ENCODE results near the gene MRPL19.

The MRPL19 gene

GRCh38 chr2:75614162-75614651, 32.4 kb upstream of the MRPL19 start:
- no peaks in the 10 kb centered on the region for H3K36me3 ChIP-seq (ENCODE audit: control insufficient read depth, insufficient read depth, low read length)
- no peaks in the 10 kb centered on the region for H3K4me1 ChIP-seq (ENCODE audit: control insufficient read depth, insufficient read depth, low read length, poor library complexity, severe bottlenecking)
- H3K27me3 ChIP-seq (replicated peaks; ENCODE audit: control insufficient read depth, insufficient read depth, low read length, poor library complexity, severe bottlenecking): peaks cover 4% of the 10 kb centered on the region
- DNase-seq: no peak
- H3K4me3 ChIP-seq (ENCODE audit: insufficient read depth, low read depth, low read length, poor library complexity, severe bottlenecking): no peak overlapping the region
- H3K27ac ChIP-seq (ENCODE audit: insufficient read depth, low read length, poor library complexity, severe bottlenecking): no peak overlapping the region
- no peaks in the 10 kb centered on the region for H3K9me3 ChIP-seq (ENCODE audit: control insufficient read depth, low read length)

- H3K4me3 ChIP-seq (ENCODE audit: insufficient read depth, low read depth, low read length, poor library complexity, severe bottlenecking): no peak overlapping the region
- H3K36me3 ChIP-seq (ENCODE audit: control insufficient read depth, insufficient read depth, low read length): no peaks in the 10 kb centered on the region
- no peak overlapping the region for H3K27ac ChIP-seq (ENCODE audit: insufficient read depth, low read length, poor library complexity, severe bottlenecking)
- no peaks in the 10 kb centered on the region for H3K9me3 ChIP-seq (ENCODE audit: control insufficient read depth, low read length)
- H3K4me1 ChIP-seq (ENCODE audit: control insufficient read depth, insufficient read depth, low read length, poor library complexity, severe bottlenecking): no peaks in the 10 kb centered on the region
- DNase-seq: no peak
- H3K27me3 ChIP-seq (replicated peaks; ENCODE audit: control insufficient read depth, insufficient read depth, low read length, poor library complexity, severe bottlenecking): no peaks in the 10 kb centered on the region
These were observed 30.2 kb upstream of the MRPL19 start for GRCh38 chr2:75616406-75616805.

- H3K4me3 ChIP-seq (ENCODE audit: insufficient read depth, low read depth, low read length, poor library complexity, severe bottlenecking): no peak overlapping the region
- DNase-seq: no peak
- H3K27me3 ChIP-seq (replicated peaks; ENCODE audit: control insufficient read depth, insufficient read depth, low read length, poor library complexity, severe bottlenecking): no peaks in the 10 kb centered on the region
- H3K4me1 ChIP-seq (ENCODE audit: control insufficient read depth, insufficient read depth, low read length, poor library complexity, severe bottlenecking): no peaks in the 10 kb centered on the region
- no peaks in the 10 kb centered on the region for H3K9me3 ChIP-seq (ENCODE audit: control insufficient read depth, low read length)
- H3K36me3 ChIP-seq (ENCODE audit: control insufficient read depth, insufficient read depth, low read length): no peaks in the 10 kb centered on the region
- H3K27ac ChIP-seq (ENCODE audit: insufficient read depth, low read length, poor library complexity, severe bottlenecking): no peak overlapping the region
These were observed 29.6 kb upstream of the MRPL19 start for GRCh38 chr2:75616933-75617332.

GRCh38 chr2:75619956-75620740, 26.4 kb upstream of the MRPL19 start:
- Histone ChIP-seq H3K4me3 (ENCODE audit: insufficient read depth, low read depth, low read length, poor library complexity, severe bottlenecking) (no peak overlapping the region), H3K27ac (ENCODE audit: insufficient read depth, low read length, poor library complexity, severe bottlenecking) (no peak overlapping the region), H3K27me3 (replicated peaks; ENCODE audit: control insufficient read depth, insufficient read depth, low read length, poor library complexity, severe bottlenecking) (no peaks in the 10 kb centered on the region), H3K36me3 (ENCODE audit: control insufficient read depth, insufficient read depth, low read length) (no peaks in the 10 kb centered on the region), H3K9me3 (ENCODE audit: control insufficient read depth, low read length) (no peaks in the 10 kb centered on the region), H3K4me1 (ENCODE audit: control insufficient read depth, insufficient read depth, low read length, poor library complexity, severe bottlenecking) (no peaks in the 10 kb centered on the region)
- DNase-seq: no peak

- no peak for DNase-seq
- Histone ChIP-seq H3K4me1 (ENCODE audit: control insufficient read depth, insufficient read depth, low read length, poor library complexity, severe bottlenecking) (no peaks in the 10 kb centered on the region), H3K27ac (ENCODE audit: insufficient read depth, low read length, poor library complexity, severe bottlenecking) (no peak overlapping the region), H3K36me3 (ENCODE audit: control insufficient read depth, insufficient read depth, low read length) (no peaks in the 10 kb centered on the region), H3K4me3 (ENCODE audit: insufficient read depth, low read depth, low read length, poor library complexity, severe bottlenecking) (no peak overlapping the region), H3K27me3 (replicated peaks; ENCODE audit: control insufficient read depth, insufficient read depth, low read length, poor library complexity, severe bottlenecking) (no peaks in the 10 kb centered on the region), H3K9me3 (ENCODE audit: control insufficient read depth, low read length) (no peaks in the 10 kb centered on the region)
These were observed 25.4 kb upstream of the MRPL19 start for GRCh38 chr2:75621228-75621627.

- no peak for DNase-seq
- Histone ChIP-seq H3K27me3 (replicated peaks; ENCODE audit: control insufficient read depth, insufficient read depth, low read length, poor library complexity, severe bottlenecking) (no peaks in the 10 kb centered on the region), H3K4me3 (ENCODE audit: insufficient read depth, low read depth, low read length, poor library complexity, severe bottlenecking) (no peak overlapping the region), H3K9me3 (ENCODE audit: control insufficient read depth, low read length) (no peaks in the 10 kb centered on the region), H3K4me1 (ENCODE audit: control insufficient read depth, insufficient read depth, low read length, poor library complexity, severe bottlenecking) (no peaks in the 10 kb centered on the region), H3K36me3 (ENCODE audit: control insufficient read depth, insufficient read depth, low read length) (no peaks in the 10 kb centered on the region), H3K27ac (ENCODE audit: insufficient read depth, low read length, poor library complexity, severe bottlenecking) (no peak overlapping the region)
These were observed 24.1 kb upstream of the MRPL19 start for GRCh38 chr2:75622500-75622899.

GRCh38 chr2:75622929-75623328, 23.7 kb upstream of the MRPL19 start:
- no peaks in the 10 kb centered on the region for H3K4me1 ChIP-seq (ENCODE audit: control insufficient read depth, insufficient read depth, low read length, poor library complexity, severe bottlenecking)
- no peak overlapping the region for H3K4me3 ChIP-seq (ENCODE audit: insufficient read depth, low read depth, low read length, poor library complexity, severe bottlenecking)
- H3K27ac ChIP-seq (ENCODE audit: insufficient read depth, low read length, poor library complexity, severe bottlenecking): no peak overlapping the region
- no peaks in the 10 kb centered on the region for H3K9me3 ChIP-seq (ENCODE audit: control insufficient read depth, low read length)
- H3K36me3 ChIP-seq (ENCODE audit: control insufficient read depth, insufficient read depth, low read length): no peaks in the 10 kb centered on the region
- no peak for DNase-seq
- H3K27me3 ChIP-seq (replicated peaks; ENCODE audit: control insufficient read depth, insufficient read depth, low read length, poor library complexity, severe bottlenecking): no peaks in the 10 kb centered on the region

GRCh38 chr2:75627902-75628504, 18.6 kb upstream of the MRPL19 start:
- H3K36me3 ChIP-seq (ENCODE audit: control insufficient read depth, insufficient read depth, low read length): no peaks in the 10 kb centered on the region
- peak in 1 of 3 donors; percentile 22 for DNase-seq

GRCh38 chr2:75632091-75632701, 14.4 kb upstream of the MRPL19 start:
- Histone ChIP-seq H3K4me1 (ENCODE audit: control insufficient read depth, insufficient read depth, low read length, poor library complexity, severe bottlenecking) (no peaks in the 10 kb centered on the region), H3K4me3 (ENCODE audit: insufficient read depth, low read depth, low read length, poor library complexity, severe bottlenecking) (no peak overlapping the region), H3K9me3 (ENCODE audit: control insufficient read depth, low read length) (no peaks in the 10 kb centered on the region), H3K27ac (ENCODE audit: insufficient read depth, low read length, poor library complexity, severe bottlenecking) (no peak overlapping the region), H3K27me3 (replicated peaks; ENCODE audit: control insufficient read depth, insufficient read depth, low read length, poor library complexity, severe bottlenecking) (no peaks in the 10 kb centered on the region), H3K36me3 (ENCODE audit: control insufficient read depth, insufficient read depth, low read length) (no peaks in the 10 kb centered on the region)
- no peak for DNase-seq

More at GRCh38 chr2:75627902-75628504, 18.6 kb upstream of the MRPL19 start:
- Histone ChIP-seq H3K4me1 (ENCODE audit: control insufficient read depth, insufficient read depth, low read length, poor library complexity, severe bottlenecking) (no peaks in the 10 kb centered on the region), H3K4me3 (ENCODE audit: insufficient read depth, low read depth, low read length, poor library complexity, severe bottlenecking) (no peak overlapping the region), H3K27me3 (replicated peaks; ENCODE audit: control insufficient read depth, insufficient read depth, low read length, poor library complexity, severe bottlenecking) (no peaks in the 10 kb centered on the region), H3K27ac (ENCODE audit: insufficient read depth, low read length, poor library complexity, severe bottlenecking) (no peak overlapping the region), H3K9me3 (ENCODE audit: control insufficient read depth, low read length) (no peaks in the 10 kb centered on the region)

GRCh38 chr2:75632813-75633212, 13.8 kb upstream of the MRPL19 start:
- DNase-seq: no peak
- Histone ChIP-seq H3K4me1 (ENCODE audit: control insufficient read depth, insufficient read depth, low read length, poor library complexity, severe bottlenecking) (no peaks in the 10 kb centered on the region), H3K27ac (ENCODE audit: insufficient read depth, low read length, poor library complexity, severe bottlenecking) (no peak overlapping the region), H3K4me3 (ENCODE audit: insufficient read depth, low read depth, low read length, poor library complexity, severe bottlenecking) (no peak overlapping the region), H3K9me3 (ENCODE audit: control insufficient read depth, low read length) (no peaks in the 10 kb centered on the region), H3K27me3 (replicated peaks; ENCODE audit: control insufficient read depth, insufficient read depth, low read length, poor library complexity, severe bottlenecking) (no peaks in the 10 kb centered on the region), H3K36me3 (ENCODE audit: control insufficient read depth, insufficient read depth, low read length) (no peaks in the 10 kb centered on the region)
